Tongue (tissue), 2 donors: Measurements from ENCODE around the gene LMOD3. TPM values are rescaled to one million over a fixed set of nuclear protein-coding genes. Genes with fewer than 3 reads are reported as not detected.

Experiments used
- DNase-seq: peaks from one replicate; pipeline ENCODE4 v3.0.0-alpha.2; 2015
- total RNA-seq: library from RNA; depleted of rRNA; stranded (reverse); fragments of >200 nt; gene quantifications from one replicate; pipeline ENCODE4 v1.2.3, GENCODE V29; 2014

LMOD3 gene
- 122 TPM for total RNA-seq

GRCh38 chr3:69122403-69122802 lies at the start of gene LMOD3:
Gene LMOD3, minus strand, starts transcription at chr3:69122595. Its CDS starts 209 bp downstream, at chr3:69122386.
- DNase-seq, result peak; percentile 92

- no peak for DNase-seq
These were observed 49.7 kb upstream of the LMOD3 start for GRCh38 chr3:69172058-69172457.

GRCh38 chr3:69166446-69166845 lies 44.1 kb upstream of the LMOD3 start:
- no peak for DNase-seq

GRCh38 chr3:69165744-69166143 lies 43.3 kb upstream of the LMOD3 start:
- DNase-seq, result no peak

- DNase-seq, result no peak
These were observed 41.9 kb upstream of the LMOD3 start for GRCh38 chr3:69164296-69164695.

- no peak for DNase-seq
These were observed 40.0 kb upstream of the LMOD3 start for GRCh38 chr3:69162308-69162980.

GRCh38 chr3:69161587-69162307 lies 39.4 kb upstream of the LMOD3 start:
- peak; percentile 82 for DNase-seq

- DNase-seq, result no peak
These were observed 38.1 kb upstream of the LMOD3 start for GRCh38 chr3:69160525-69160924.

GRCh38 chr3:69160107-69160506 lies 37.7 kb upstream of the LMOD3 start:
- no peak for DNase-seq

GRCh38 chr3:69149586-69149985 lies 27.2 kb upstream of the LMOD3 start:
- DNase-seq, result no peak

- DNase-seq, result no peak
These were observed 23.3 kb upstream of the LMOD3 start for GRCh38 chr3:69145688-69146087.

- DNase-seq, result no peak
These were observed 22.3 kb upstream of the LMOD3 start for GRCh38 chr3:69144631-69145245.

- DNase-seq, result no peak
These were observed 21.2 kb upstream of the LMOD3 start for GRCh38 chr3:69143612-69144011.

- DNase-seq, result no peak
These were observed 20.5 kb upstream of the LMOD3 start for GRCh38 chr3:69142797-69143454.

- DNase-seq, result peak; percentile 54
These were observed 19.7 kb upstream of the LMOD3 start for GRCh38 chr3:69142090-69142489.

GRCh38 chr3:69141313-69141712 lies 18.9 kb upstream of the LMOD3 start:
- no peak for DNase-seq

GRCh38 chr3:69137412-69137811 lies 15.0 kb upstream of the LMOD3 start:
- no peak for DNase-seq

- DNase-seq, result no peak
These were observed 14.6 kb upstream of the LMOD3 start for GRCh38 chr3:69137005-69137404.

GRCh38 chr3:69130689-69131088 lies 8.3 kb upstream of the LMOD3 start:
- DNase-seq, result no peak

GRCh38 chr3:69129531-69129930 lies 7.1 kb upstream of the LMOD3 start:
- DNase-seq, result no peak

- DNase-seq, result no peak
These were observed 6.1 kb upstream of the LMOD3 start for GRCh38 chr3:69128509-69128908.

GRCh38 chr3:69126999-69127398 lies 4.6 kb upstream of the LMOD3 start:
- DNase-seq, result no peak

GRCh38 chr3:69126216-69126615 lies 3.8 kb upstream of the LMOD3 start:
- no peak for DNase-seq
